Stimulated activated CD4-positive, alpha-beta T cell treated with anti-CD3 and anti-CD28 coated beads, Interleukin-4, amount 100 ng/mL, for 1 hour (primary cell): ENCODE data around the gene HMCN2.
"Not testable (repeated sequence)": the region's sequence is repeated elsewhere in the genome, so short reads cannot be mapped to it uniquely, and the experiment has no call there.

Experiments
- DNase-seq: peaks from one replicate; pipeline ENCODE4 v3.0.0-alpha.2; 2020

HMCN2 gene

DNA sequence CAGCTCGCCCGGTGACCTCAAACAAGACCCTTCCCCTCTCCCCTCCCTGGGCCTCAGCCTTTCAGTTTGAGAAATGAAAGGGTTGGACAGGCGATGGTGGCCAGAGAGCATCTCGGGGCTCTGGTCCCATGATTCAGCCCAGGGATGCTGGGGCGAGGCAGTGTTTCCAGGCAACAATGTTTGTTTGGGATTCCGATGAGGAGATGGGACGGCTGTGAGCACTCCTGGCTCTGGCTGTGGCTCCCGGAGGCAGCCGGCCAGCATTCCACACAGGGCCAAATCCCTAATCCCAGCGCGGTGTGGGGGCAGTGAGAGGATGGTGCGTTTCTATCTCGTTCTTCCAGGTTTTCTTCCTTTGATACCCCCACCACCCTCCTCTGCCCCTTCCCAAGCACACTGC is 66.0 kb downstream of the HMCN2 start:
- DNase-seq = no peak

DNA sequence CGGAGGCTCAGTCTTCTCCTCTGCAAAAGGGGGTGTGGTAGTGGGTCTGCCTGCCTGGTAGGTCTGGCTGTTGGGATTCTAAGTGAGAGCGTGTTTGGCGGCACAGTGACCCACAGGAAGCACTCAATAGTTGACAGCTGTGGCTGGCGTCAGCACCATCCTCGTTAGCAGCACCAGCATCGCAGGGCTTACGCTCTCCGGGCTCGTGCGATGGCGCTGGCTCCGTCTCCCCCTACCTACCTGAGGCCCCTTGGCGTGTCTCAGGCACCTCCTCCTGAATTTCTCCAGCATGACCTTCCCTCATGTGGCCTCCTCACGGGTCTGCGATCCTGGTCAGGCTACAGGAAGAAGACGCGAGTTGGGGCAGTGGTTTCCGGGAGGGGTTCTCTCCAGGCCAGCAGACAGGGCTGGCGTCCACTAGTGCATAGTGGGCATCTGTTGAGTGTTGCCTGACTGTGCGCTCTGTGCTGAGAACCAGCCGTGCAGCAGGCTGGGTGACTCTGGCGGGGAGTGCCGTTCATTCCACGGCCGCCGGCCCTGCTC is 66.9 kb downstream of the HMCN2 start:
- no peak for DNase-seq

- no peak for DNase-seq
These were observed 67.6 kb downstream of the HMCN2 start for GRCh38 chr9:130333041-130333711.

- no peak for DNase-seq
These were observed 68.1 kb downstream of the HMCN2 start for GRCh38 chr9:130333712-130334062.

- DNase-seq = no peak
These were observed 69.4 kb downstream of the HMCN2 start for GRCh38 chr9:130334915-130335314.

GRCh38 chr9:130336027-130336610 is 70.6 kb downstream of the HMCN2 start:
- DNase-seq = no peak

DNA sequence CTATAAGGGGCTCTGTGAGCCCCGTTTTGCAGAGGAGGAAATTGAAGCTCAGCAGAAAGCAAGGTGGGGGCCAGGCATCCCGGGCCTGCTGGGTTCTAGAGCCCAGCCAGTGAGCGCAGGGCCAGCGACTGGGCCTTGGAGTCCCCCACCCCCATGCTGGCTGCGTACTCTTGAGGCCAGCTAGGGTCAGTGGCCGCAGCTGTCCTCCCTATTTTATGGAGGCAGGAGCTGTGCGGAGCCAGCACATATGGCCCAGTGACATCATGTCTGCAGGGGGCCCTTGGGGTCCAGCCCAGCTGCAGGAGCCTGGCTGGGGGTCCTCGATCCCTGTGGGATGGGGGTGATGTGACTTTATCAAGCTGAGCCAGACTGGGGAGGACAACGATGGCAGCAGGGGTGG is 71.3 kb downstream of the HMCN2 start:
- no peak for DNase-seq

DNA sequence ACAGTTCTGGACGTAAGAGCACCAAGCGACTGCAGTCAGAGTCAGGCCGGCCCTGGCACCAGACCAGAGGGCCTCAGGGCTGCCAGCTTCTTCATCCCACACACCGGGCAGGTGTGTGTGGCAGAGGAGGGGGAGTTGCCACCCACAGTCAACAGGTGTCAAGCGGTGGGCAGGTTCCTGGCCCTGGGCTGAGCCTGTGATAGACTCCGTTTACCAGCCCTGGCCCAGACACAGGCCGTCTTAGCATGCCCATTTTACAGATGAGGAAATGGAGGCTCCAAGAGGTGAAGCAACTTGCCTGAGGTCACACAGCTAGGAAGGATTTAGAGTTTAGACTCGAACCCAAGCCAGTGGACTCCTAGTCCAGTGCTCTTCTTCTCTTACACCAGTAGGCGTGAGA is 71.8 kb downstream of the HMCN2 start:
- DNase-seq = no peak

- DNase-seq = no peak
These were observed 72.3 kb downstream of the HMCN2 start for GRCh38 chr9:130337784-130338380.

DNA sequence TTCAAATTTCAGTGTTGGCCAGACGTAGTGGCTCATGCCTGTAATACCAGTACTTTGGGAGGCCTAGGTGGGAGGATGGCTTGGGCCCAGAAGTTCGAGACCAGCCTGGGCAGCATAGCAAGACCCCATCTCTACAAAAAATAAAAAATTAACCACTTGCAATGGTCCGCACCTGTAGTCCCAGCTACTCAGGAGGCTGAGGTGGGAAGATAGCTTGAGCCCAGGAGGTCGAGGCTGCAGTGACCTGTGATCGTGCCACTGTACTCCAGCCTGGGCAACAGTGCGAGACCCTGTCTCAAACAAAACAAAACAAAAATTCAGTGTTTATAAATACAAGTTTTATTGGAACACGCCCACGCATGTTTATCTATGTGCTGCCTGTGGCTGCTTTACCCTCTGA is 73.3 kb downstream of the HMCN2 start:
- not testable (repeated sequence) for DNase-seq

DNA sequence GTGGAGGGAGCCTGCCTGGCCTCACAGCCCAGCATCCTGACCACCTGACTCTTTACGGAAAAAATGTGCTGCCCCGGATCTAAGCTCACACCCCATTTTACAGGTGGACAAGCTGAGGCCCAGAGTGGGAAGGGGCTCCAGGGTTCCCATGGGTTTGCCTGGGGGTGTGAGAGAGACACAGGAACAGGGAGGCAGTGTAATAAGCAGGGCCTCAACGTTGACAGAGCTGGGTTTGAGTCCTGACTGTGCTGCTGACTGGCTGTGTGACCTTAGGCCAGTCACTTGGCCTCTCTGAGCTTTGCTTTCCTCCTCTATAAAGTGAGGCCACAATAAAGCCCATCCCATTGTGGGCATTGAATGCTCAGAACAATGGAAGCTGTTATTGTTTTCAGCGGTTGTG is 73.7 kb downstream of the HMCN2 start:
- no peak for DNase-seq

DNA sequence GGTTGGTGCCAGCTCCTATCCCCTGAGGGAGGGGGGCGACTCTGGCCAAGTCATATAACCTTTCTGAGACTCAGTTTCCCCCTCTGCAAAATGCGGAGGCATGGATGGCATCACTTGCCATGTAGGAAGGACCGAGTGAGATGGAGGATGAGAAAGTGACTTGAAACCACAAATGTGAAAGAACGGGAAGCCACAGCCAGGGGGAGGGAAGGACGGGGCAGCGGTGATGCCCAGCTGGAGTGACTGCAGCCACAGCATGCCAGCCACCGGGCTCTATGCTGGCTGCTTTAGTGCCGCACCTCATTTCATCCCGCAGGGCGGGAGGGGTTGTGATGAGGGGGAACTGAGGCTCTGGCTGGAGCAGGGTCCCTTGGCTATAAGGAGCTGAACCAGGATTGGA is 74.5 kb downstream of the HMCN2 start:
- no peak for DNase-seq

- DNase-seq = not testable (repeated sequence)
These were observed 75.0 kb downstream of the HMCN2 start for GRCh38 chr9:130340557-130340956.

DNA sequence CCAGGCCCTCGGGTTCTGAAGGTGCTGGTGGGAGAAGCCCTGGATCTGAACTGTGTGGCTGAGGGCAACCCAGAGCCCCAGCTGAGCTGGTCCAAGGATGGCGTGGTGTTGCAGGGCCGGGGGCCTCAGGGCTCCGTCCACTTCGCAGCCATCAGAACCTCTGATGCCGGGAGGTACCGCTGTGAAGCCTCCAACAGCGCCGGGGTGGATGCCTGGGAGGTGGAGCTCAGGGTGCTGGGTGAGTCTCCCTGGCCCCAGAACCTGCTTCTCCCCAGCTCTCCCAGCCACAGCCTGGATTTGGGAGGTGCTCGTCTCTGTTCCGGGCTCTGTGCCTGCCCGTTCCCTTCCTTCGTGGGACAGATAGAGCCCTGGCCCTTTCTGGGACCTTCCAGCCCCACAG is 75.6 kb downstream of the HMCN2 start:
- no peak for DNase-seq

GRCh38 chr9:130341839-130342713 is 76.5 kb downstream of the HMCN2 start:
- DNase-seq = no peak

DNA sequence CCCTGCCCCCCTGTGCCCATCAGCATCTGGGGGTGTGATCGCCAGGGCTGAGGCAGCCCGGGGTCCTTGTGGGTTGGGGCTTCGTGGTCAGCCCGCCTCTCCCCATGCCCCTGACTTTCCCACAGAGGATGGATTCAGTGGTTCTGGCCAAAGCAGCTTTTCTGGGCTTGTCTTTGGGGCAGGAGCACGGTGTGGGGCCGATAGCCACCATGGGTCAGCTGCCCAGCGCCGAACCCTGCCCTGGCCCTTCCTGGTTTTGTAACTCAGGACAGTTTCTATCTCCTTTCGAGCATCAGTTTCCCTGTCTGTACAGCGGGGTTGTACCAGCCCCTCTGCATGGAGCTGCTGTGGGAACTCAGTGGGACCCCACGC is 77.1 kb downstream of the HMCN2 start:
- no peak for DNase-seq

GRCh38 chr9:130343445-130343918 is 77.9 kb downstream of the HMCN2 start:
- DNase-seq = peak; percentile 25

DNA sequence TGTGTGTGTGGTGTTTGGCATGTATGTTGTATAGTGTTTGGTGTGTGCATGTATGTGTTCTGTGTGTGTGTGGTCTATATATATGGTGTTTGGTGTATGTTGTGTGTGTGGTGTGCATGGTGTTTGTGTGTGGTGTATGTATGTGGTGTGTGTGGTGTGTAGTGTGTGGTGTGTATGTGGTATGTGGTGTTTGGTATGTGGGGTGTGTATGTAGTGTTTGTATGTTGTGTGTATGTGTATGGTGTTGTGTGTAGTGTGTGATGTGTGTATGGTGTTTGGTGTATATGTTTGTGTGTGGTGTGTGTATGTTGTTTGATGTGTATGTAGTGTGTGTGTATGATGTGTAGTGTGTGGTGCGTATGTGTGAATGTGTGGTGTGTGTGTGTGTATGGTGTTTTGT is 78.8 kb downstream of the HMCN2 start:
- no peak for DNase-seq

- no peak for DNase-seq
These were observed 79.7 kb downstream of the HMCN2 start for GRCh38 chr9:130345009-130345896.

GRCh38 chr9:130345897-130346385 is 80.4 kb downstream of the HMCN2 start:
- DNase-seq = no peak

DNA sequence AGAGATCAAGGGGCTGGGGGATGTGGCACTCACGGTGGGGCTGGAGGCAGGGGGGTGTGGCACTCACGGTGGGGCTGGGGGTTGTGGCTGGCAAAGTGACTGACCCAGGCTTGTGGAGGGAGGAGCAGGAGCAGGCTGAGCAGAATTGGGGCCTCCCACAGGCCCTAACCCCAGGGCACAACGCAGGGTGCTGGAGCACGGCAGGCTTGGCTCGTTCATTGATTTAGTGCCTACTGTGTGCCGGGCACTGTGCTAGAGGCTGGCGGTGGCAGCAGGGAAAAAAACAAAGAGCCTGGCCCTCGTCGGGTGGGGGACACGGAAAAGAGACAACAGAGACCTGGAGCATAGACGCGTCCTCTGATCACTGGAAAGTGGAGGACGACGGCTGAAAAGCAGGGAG is 80.9 kb downstream of the HMCN2 start:
- no peak for DNase-seq

GRCh38 chr9:130347036-130347435 is 81.5 kb downstream of the HMCN2 start:
- DNase-seq = no peak
